Measurements from ENCODE around the gene HIGD2A.
"Not testable (repeated sequence)": the region's sequence is repeated elsewhere in the genome, so short reads cannot be mapped to it uniquely, and the experiment has no call there.

The HIGD2A gene

DNA sequence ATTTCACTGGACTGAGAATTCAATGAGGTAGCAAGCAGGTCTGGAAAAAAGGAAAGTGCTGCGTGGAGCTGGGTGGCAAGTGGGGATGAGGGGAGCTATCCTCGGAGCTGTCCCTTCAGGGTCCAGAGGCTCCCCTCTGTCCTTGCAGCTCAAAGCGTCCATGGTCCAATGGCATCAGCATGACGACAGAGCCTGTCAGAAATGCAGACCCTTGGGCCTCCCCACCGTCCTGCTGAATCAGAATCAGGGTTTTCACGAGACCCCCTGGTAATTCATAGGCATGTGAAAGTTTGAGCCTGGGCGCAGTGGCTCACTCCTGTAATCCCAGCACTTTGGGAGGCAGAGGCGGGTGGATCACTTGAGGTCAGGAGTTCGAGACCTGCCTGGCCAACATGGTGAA, 5.5 kb downstream of the HIGD2A start:
- no peak for DNase-seq

DNA sequence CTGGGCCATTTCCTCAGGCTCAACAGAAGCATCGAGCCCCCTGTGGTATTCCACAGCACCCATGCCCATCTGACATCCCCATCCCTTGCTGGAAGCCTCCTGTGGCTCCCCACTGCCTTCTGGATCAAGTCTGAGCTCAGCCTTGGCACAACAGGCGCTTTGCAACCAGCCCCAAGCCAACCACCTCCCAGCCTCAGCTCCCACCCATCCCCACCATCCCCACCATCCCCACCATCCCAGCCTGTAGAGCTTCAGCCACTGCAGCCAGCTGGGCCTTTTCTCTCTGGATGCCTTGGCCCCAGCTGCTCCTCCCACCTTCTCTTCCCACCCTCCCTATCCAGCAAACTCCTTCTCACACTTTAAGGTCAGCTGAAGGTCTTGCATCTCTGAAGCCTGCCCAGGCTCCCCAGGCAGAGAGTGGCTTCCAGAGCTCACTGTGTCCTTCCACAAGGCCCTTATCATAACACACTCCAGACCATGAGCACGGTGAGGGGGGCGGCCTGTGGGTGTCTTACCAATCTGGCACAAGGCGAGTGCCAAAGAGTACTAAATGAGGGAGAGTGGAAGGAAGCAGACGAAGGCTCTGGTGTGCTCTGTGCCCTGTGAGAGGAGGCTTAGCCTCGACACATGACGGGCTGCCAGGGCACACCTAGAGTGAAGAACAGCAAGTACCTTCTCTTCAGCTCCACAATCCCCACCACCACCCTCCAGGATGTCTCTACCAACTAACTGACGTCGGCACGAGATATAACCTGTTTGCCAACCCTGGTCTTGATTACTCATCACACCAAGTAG, 6.5 kb downstream of the HIGD2A start:
- no peak for DNase-seq

DNA sequence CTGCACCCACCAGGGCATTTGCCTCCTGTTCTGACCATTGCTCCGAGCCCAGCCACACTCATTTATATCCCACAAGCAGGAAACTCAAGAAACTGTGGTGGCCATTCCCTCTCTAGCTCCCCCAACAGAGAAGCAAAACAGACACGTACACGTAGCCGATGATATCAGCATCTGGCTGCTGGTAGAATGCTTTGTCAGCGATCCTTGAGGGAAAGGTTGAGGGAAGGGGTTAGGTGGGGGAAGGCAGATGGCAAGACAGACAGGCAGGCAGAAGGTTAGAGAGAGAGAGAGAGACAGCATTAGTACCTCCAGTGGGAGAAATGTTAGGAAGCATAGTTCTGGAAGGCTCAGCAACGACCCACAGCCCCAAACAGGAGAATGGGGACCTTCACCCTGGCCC, 7.8 kb downstream of the HIGD2A start:
- no peak for DNase-seq

DNA sequence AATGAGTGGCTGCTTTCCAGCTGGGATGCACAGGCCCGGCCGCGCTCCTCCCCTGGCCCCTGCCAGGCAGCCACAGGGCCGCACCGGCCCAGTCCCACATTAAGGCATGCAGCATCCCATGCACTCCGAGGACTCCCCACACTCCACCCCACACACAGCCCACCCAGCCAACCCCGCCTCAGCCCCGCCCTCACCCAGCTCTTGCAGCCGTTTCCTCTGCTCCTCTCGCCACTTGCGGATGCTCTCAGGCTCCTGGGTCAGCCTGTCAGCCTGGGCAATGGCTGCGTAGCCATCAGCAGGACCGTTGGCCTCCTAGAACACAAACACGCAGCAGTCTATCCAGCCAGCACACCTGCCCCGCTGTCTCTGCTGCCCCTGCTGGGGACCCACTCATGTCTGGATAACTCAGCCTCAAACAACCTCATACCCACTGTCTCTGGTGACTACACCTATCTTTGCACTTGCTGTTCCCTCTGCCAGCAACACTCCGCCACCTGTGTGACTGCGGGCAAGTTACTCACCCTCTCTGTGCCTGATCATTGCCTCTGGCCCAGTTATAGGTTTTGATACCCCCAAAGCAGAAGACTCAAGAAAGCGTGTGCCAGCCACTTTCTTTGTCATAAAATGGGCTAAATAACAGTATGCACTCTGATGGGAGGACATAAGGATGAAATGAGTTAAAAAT, 9.3 kb downstream of the HIGD2A start:
- no peak for DNase-seq

DNA sequence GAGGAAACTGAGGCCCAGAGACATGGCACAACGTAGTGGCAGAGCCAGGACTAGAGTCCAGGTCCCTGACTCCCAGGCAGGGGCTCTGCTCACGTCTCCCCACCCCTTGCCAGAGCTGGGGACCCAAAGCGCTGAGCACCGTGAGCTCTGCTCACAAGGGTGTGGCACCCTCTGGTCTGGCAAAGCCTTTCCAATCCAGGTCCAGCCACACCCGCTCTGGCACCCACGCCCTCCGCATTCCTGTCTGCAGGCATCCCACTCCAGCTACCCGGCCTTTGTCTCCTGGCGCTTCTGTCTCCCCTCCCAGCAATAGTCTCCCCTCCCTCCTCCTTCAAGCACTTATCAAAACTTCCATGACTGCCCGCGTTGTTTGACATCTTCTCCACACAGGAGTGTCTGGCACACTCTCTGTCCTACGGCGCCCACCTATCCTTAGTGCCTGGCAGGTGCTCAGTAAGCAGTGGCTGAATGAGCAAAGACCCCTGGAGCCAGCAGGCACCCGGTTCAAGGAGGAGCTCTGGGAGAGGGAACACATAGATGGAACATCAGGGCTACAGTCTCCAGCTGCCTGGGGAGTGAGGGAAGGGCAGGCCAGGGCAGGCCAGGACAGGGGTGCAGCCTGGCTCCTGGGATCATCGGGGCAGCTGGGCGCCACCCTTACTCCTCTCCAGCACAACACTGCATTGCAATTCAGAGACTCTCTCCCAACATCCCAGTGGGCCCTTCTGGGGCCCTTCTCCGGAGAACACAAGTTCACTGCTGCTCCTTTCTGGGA, 12.0 kb downstream of the HIGD2A start:
- DNase-seq = no peak

DNA sequence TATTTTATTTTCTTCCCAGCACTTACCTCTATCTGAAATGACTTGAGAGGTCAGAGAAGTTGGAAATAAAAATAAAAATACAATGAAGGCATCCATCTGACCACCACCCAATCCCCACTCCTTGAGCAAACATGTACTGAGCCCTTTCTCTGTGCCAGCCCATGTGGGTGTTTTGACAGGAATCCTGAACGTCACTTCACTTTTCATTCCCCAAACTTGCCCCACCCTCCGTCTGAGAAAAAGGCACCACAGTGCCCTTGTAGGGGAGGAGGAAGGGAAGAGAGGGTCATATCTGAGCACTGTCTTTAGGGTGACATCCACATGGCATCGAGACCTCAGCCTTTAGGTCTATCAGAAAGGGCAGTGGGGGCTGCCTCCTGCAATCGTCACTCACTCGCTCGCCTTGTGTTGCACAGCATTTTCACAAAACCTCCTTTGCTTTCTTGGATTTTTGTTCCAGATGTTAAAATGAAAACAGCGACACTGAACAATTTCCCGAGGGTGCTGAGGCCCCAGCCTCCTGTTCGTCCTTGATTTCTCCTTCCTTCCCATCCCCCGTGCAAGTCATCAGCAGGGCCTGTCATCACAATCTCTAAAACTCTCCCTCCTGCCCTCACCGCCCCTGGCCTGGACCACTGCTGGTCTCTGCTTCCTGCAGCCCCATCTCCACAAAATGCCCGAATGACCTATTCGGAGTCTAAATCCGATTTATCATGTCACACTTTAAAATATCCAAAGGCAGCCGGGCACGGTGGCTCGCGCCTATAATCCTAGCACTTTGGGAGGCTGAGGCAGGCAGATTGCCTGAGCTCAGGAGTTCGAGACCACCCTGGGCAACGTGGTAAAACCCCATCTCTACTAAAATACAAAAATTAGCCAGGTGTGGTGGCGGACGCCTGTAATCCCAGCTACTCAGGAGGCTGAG, 13.0 kb downstream of the HIGD2A start:
- no peak for DNase-seq

DNA sequence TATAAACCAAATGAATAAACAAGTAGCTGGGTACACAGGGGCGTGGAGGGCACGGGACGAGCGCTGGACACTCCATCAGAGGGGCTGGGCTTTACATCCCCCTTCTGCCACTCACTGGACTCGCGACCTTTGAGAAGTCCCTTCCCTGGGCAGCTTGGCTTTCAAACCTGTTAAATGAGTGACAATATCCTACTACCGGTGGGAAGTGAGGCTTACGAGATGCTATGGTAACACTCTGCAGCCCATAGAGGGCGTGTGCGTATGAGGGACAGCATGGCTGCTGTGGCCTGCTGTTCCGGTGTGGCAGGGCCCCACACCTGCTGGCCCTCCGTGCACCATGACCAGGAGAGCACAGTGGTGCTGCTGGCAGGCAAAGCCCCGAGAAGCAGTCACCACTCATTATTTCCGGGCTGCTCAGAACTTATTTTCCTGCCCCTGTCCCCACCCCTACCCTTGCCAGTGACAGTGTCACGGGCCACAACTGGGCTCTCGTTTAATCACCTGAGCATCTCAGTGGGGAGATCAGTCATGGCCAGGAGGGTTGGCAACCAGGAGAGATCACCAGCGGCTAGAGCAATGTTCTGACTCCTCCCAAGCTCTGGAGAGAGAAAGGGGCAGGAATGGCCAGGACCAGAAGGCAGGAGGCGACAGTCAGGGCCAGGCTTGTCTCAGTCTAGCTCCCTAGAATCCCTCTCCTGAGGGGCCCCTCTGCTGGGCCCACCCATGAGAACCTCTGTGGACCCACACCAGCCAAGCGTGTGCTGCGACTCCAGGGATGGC, 17.3 kb downstream of the HIGD2A start:
- DNase-seq = no peak

DNA sequence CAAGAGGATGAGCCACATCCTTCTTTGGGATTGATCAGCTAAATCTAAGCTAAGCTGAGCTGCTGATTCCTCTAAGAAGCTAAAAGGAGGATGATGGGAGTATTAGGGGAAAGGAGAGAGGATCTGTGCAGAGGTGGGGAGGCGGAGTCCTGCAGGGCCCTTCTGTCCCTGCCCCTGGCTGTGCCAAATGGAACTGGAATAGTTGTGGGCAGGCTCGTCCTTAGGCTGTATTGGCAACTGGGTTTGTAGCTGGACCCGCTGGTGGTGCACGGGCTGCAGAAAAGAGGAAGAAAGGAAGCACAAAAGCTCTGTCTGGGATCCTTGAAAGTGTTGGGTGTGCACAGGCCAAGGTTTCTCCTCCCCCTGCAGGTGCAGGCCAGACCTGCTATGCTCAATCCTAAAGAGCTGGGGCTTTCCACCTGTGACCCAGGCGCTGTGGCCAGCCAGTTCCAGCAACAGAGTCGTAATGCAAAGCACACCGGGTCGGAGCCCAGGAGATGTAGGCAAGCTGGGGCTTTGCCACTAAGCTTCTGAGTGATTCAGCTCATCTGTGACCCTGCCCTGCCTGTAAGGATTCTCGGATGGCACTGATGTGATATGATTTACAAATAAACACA, 18.0 kb downstream of the HIGD2A start:
- no peak for DNase-seq

DNA sequence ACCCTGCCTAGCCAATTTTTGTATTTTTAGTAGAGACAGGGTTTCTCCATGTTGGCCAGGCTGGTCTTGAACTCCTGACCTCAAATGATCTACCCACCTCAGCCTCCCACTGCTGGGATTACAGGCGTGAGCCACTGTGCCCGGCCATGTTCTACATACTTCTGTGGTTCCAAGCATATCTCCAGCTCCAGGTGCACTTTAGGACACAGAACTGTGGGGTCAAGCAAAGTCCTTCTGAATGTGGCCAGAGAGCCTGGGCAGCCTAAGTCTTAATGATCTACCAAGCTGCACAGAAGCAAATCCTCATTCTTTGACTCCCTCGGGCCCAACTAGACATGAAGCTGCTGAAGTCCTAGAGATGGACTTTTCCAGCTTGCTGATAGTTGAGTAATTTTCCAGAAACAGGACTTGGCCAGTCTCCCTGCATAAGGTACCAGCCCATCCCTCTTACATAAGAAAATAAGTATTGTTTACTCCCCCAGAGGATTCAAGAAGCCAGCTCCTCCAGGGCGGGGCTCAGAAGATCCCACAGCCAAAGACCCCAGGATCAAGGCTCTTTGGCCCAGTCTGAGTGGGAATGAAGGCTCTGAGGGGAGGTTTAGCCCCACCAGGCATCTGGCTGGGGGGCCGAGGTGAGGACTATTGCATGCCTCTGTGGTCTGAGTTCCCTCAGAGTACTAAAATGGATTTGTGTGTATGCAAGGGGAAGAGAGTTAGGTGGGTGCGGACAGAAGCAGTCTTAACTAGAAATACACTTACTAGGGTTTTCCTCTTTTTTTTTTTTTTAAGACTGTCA, 19.1 kb downstream of the HIGD2A start:
- no peak for DNase-seq

DNA sequence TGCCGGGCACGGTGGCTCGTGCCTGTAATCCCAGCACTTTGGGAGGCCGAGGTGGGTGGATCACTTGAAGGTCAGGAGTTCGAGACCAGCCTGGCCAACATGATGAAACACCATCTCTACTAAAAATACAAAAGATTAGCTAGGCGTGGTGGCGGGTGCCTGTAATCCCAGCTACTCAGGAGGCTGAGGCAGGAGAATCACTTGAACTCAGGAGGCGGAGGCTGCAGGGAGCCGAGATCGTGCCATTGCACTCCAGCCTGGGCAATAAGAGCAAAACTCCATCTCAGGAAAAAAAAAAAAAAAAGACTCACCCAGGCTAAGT, 19.7 kb downstream of the HIGD2A start:
- DNase-seq = not testable (repeated sequence)

DNA sequence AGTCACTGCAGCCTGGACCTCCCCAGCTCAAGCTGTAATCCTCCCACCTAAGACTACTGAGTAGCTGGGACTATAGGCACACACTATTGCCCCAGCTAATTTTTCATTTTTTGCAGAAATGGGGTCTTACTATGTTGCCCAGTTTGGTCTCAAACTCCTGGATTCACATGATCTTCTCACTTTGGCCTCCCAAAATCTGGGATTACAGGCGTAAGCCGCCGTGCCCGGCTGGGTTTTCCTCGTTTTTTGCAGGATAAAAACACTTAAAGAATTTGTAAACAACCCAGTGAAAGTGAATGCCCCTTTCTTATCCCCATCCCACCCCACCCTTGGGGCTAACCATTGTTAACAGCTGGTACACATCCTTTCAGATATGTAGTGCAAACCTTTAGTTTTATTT, 20.0 kb downstream of the HIGD2A start:
- no peak for DNase-seq

DNA sequence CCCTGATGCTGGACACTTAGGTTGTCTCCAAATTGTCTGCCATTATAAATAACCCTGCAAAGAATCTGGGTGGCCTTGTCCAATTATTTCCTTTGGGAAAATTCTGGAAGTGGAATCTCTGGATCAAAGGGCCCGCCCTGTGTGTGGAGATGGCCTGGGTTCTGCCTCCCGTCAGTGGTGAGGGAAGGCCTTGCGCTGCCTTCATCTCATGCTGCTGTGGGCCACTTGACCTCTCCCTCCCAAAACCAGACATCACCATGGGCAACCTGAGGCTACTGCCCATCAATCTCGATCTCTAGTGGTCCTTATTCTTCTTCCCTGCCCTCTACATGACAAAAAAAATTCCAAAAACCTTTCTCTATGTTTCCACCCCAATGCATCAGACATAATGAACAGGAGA, 21.2 kb downstream of the HIGD2A start:
- no peak for DNase-seq

DNA sequence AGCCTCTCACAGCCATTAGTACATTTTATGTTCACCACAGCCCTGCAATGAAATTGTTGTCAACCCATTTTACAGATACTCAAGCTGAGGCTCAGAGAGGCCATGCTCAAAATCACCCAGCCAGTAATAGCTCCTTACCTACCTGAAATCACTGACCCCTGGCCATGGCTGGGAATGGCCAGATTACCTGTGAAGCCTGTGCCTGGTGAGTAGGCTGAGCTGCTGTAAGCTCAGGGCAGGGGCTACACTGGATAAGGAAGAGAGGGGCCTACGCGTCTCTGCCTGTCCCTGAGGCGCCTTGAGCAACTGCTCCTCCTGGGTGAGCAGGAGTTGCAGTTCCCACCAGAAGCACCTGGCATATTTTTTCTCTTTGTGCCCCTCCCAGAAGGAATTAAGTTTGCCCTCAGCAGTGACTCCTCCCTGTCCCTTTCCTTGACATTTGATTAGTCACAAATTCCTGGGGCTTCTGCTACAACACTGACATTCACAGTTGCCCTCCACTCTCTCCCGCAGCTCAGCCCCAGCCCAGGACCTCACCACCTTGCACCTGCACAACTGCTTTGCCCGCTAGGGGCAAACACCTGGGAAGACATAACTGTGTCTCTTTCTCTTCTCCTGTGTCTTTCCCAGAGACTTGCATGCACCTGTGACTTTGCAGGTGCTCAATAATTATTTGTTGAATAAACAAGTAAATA, 22.1 kb downstream of the HIGD2A start:
- no peak for DNase-seq

DNA sequence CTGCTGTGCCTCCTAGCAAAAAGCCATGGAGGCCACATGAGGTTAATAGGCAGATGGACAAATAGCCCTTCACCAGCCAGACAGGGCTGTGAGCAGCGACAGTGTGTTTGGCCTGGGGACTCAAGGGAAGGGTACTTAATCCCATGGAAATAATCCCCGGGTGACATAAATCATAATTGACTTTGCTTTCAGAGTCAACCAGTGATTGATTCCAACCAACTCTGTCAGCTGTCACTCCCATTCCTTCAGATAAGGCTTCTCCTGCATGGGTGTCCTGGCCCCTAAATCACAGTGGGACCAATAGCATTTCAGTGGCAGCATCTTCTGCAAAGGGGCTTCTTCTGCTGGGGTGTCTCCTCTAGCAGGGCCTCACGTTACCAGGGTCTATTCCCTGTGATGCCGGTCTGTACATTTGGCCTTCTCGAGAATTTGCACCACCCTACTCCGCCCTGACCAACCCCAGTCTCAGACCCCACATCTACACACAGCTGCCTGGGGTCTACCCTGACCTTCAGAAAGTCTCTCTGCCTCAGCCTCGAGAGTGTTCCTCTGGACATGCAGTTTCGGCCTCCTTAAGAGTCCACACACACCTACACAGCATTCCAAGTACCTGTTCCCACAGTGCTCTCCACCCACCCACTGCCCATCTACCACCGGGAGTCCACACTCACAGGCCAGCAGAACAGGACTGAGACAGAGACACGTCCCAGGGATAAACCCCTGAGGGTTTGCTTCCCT, 24.1 kb downstream of the HIGD2A start:
- no peak for DNase-seq

DNA sequence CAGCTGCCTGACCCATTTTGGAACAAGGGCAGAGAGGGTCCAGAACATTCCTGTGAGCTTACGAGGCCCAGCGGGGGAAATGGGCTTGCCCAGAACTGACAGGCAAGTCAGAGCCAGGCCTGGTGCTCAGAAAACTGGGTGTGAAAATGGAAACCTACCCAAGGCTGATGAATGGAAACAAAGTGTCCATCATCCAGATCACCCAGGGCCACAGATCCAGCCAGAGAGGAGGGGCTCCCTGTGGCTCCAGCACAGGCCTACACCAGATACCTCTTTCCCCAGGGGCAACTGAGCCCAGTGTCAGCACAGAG, 24.7 kb downstream of the HIGD2A start:
- DNase-seq = no peak

DNA sequence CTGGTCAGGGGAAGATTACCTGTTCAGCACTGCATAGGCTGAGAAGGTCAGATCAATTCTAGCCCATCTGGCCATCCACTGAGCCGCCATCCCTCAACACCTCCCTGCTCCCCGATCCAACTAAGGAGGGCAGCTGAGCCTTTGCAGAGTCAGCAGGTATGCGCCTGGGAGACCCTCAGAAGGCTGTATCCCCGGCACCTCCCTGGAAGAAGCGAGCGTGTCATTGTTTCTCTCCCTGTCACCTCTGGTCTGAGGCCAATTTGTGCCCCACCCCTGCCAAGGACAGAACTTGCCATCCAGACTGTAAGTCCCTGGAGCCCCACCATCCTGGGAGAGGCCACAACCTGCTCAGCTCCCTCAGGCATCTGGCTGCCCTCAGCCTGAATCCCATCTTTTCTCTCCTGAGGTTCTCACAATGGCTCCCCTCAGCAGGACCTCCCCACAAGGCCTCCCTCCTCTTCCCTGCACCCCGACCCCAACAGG, 25.2 kb downstream of the HIGD2A start:
- no peak for DNase-seq

DNA sequence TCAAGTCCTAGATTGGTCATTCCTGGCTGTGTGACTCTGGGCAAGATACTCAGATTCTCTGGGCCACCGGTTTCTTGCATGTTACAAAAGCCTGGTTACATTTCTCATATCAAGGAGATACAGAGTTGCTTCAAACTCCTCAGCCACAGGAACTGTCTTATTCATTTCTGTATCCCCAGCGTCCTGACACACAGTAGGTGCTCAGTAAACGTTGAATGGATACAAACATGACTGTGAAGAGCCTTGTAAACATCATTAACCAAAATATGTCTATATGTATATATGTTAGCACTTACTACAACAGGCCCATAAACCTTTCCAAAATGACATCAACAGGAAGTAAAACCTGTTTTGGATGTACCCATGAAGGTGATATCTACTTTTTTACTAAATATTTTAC, 26.2 kb downstream of the HIGD2A start:
- DNase-seq = no peak

All from nucleus accumbens (tissue), 56 donors.